BLaER1 treated with 17β-estradiol and CSF1 and Interleukin-3, amounts not matched to agents 10 nM and 100 nM (cell line): ENCODE results near the gene FBN3.

Experiments used
- H3K27ac ChIP-seq, 11 experiments: shearing (Covaris generic); formaldehyde crosslinking; 2 replicates each; pipeline ENCODE4 v1.8.1; 2022
- H3K27me3 ChIP-seq, 11 experiments: shearing (Covaris generic); formaldehyde crosslinking; 2 replicates each; pipeline ENCODE4 v1.8.1; 2022
- H3K36me3 ChIP-seq, 11 experiments: shearing (Covaris generic); formaldehyde crosslinking; 2 replicates each; pipeline ENCODE4 v1.8.1; 2022
- H3K4me1 ChIP-seq, 10 experiments: shearing (Covaris generic); formaldehyde crosslinking; 2 replicates each; pipeline ENCODE4 v1.8.1; 2022
- H3K4me2 ChIP-seq, 11 experiments: shearing (Covaris generic); formaldehyde crosslinking; 2 replicates each; pipeline ENCODE4 v1.8.1; 2022
- H3K4me3 ChIP-seq, 10 experiments: shearing (Covaris generic); formaldehyde crosslinking; 2 replicates each; pipeline ENCODE4 v1.8.1; 2022
- H3K9ac ChIP-seq, 11 experiments: shearing (Covaris generic); formaldehyde crosslinking; 2 replicates each; pipeline ENCODE4 v1.8.1; 2022
- H3K9me3 ChIP-seq, 11 experiments: shearing (Covaris generic); formaldehyde crosslinking; replicated peaks in 1 of 11; 2 replicates each; pipeline ENCODE4 v1.8.1; 2022
- H4K20me1 ChIP-seq, 11 experiments: shearing (Covaris generic); formaldehyde crosslinking; 2 replicates each; pipeline ENCODE4 v1.8.1; 2022
- Cebpa-rat ChIP-seq, 11 experiments: shearing (Covaris generic); IDR thresholded peaks; 2 replicates each; pipeline ENCODE4 v1.8.1; 2022

FBN3 gene

GRCh38 chr19:8143041-8143440, 6.4 kb downstream of the FBN3 start:
- no peaks in the 10 kb centered on the region for H3K36me3 ChIP-seq
- H4K20me1 ChIP-seq: peaks cover 0 to 28% (median 1%) of the 10 kb centered on the region in 11 experiments; a peak in 7 of 22 replicates
- H3K4me1 ChIP-seq: peaks cover 0 to 11% (median 7%) of the 10 kb centered on the region in 10 experiments; a peak in 9 of 20 replicates
- no peaks in the 10 kb centered on the region for H3K9me3 ChIP-seq
- H3K4me3 ChIP-seq: no peak overlapping the region
- TF ChIP-seq Cebpa-rat (IDR thresholded peaks at IDR 0.05): no peak
- no peak overlapping the region for H3K9ac ChIP-seq
- H3K4me2 ChIP-seq: no peak overlapping the region
- peaks cover 18 to 29% (median 25%) of the 10 kb centered on the region in 11 experiments for H3K27me3 ChIP-seq
- no peak overlapping the region for H3K27ac ChIP-seq

- H4K20me1 ChIP-seq: peaks cover 0 to 23% (median 0%) of the 10 kb centered on the region in 11 experiments; a peak in 7 of 22 replicates
- peaks cover 0 to 11% (median 7%) of the 10 kb centered on the region in 10 experiments; a peak in 9 of 20 replicates for H3K4me1 ChIP-seq
- H3K27ac ChIP-seq: no peak overlapping the region
- H3K9ac ChIP-seq: no peak overlapping the region
- no peak overlapping the region for H3K4me2 ChIP-seq
- no peaks in the 10 kb centered on the region for H3K36me3 ChIP-seq
- TF ChIP-seq Cebpa-rat (IDR thresholded peaks at IDR 0.05): no peak
- H3K27me3 ChIP-seq: peaks cover 13 to 24% (median 20%) of the 10 kb centered on the region in 11 experiments
- H3K9me3 ChIP-seq: no peaks in the 10 kb centered on the region
- H3K4me3 ChIP-seq: no peak overlapping the region
These were observed 6.9 kb downstream of the FBN3 start for GRCh38 chr19:8142513-8142900.

- no peaks in the 10 kb centered on the region for H3K36me3 ChIP-seq
- no peak for TF ChIP-seq Cebpa-rat (IDR thresholded peaks at IDR 0.05)
These were observed 7.5 kb downstream of the FBN3 start for GRCh38 chr19:8141726-8142512.

GRCh38 chr19:8138201-8138600, 11.2 kb downstream of the FBN3 start:
- H3K9ac ChIP-seq: no peak overlapping the region
- no peaks in the 10 kb centered on the region for H4K20me1 ChIP-seq
- H3K27ac ChIP-seq: no peak overlapping the region
- H3K36me3 ChIP-seq: no peaks in the 10 kb centered on the region
- H3K4me1 ChIP-seq: peaks cover 0 to 9% (median 7%) of the 10 kb centered on the region in 10 experiments; a peak in 9 of 20 replicates
- TF ChIP-seq Cebpa-rat (IDR thresholded peaks at IDR 0.05): no peak
- no peaks in the 10 kb centered on the region for H3K9me3 ChIP-seq
- no peak overlapping the region for H3K4me3 ChIP-seq
- H3K4me2 ChIP-seq: no peak overlapping the region
- no peaks in the 10 kb centered on the region for H3K27me3 ChIP-seq

More at GRCh38 chr19:8141726-8142512, 7.5 kb downstream of the FBN3 start:
- Histone ChIP-seq H3K9ac (no peak overlapping the region), H3K4me1 (peaks cover 0 to 11% (median 7%) of the 10 kb centered on the region in 10 experiments; a peak in 9 of 20 replicates), H3K4me3 (no peak overlapping the region), H3K9me3 (no peaks in the 10 kb centered on the region), H3K4me2 (no peak overlapping the region), H3K27me3 (peaks cover 7 to 18% (median 14%) of the 10 kb centered on the region in 11 experiments), H3K27ac (no peak overlapping the region), H4K20me1 (peaks cover 0 to 17% (median 0%) of the 10 kb centered on the region in 11 experiments; a peak in 5 of 22 replicates)

GRCh38 chr19:8137425-8137824, 12.0 kb downstream of the FBN3 start:
- Histone ChIP-seq H3K27me3 (no peaks in the 10 kb centered on the region), H4K20me1 (no peaks in the 10 kb centered on the region; a peak in 1 of 22 replicates), H3K27ac (no peak overlapping the region), H3K4me3 (no peak overlapping the region), H3K4me1 (peaks cover 0 to 9% (median 7%) of the 10 kb centered on the region in 10 experiments; a peak in 9 of 20 replicates), H3K36me3 (no peaks in the 10 kb centered on the region), H3K9me3 (no peaks in the 10 kb centered on the region), H3K4me2 (no peak overlapping the region), H3K9ac (no peak overlapping the region)
- TF ChIP-seq Cebpa-rat (IDR thresholded peaks at IDR 0.05): no peak

- H3K27me3 ChIP-seq: no peaks in the 10 kb centered on the region
- no peak overlapping the region for H3K4me2 ChIP-seq
- H3K36me3 ChIP-seq: no peaks in the 10 kb centered on the region
These were observed 13.3 kb downstream of the FBN3 start for GRCh38 chr19:8135946-8136618.

GRCh38 chr19:8132858-8133458, 16.4 kb downstream of the FBN3 start:
- Histone ChIP-seq H3K4me1 (0 out of 20 replicates have a peak, but pooled peaks cover 0 to 4% (median 0%) of the 10 kb centered on the region in 10 experiments), H3K36me3 (no peaks in the 10 kb centered on the region), H3K4me3 (no peak overlapping the region), H3K9me3 (no peaks in the 10 kb centered on the region), H3K27me3 (no peaks in the 10 kb centered on the region), H3K4me2 (no peak overlapping the region), H3K27ac (no peak overlapping the region), H4K20me1 (no peaks in the 10 kb centered on the region; a peak in 1 of 22 replicates), H3K9ac (no peak overlapping the region)
- no peak for TF ChIP-seq Cebpa-rat (IDR thresholded peaks at IDR 0.05)

More at GRCh38 chr19:8135946-8136618, 13.3 kb downstream of the FBN3 start:
- Histone ChIP-seq H3K9me3 (no peaks in the 10 kb centered on the region), H3K9ac (no peak overlapping the region), H3K27ac (no peak overlapping the region), H4K20me1 (no peaks in the 10 kb centered on the region; a peak in 1 of 22 replicates), H3K4me3 (no peak overlapping the region), H3K4me1 (peaks cover 0 to 9% (median 7%) of the 10 kb centered on the region in 10 experiments; a peak in 9 of 20 replicates)
- no peak for TF ChIP-seq Cebpa-rat (IDR thresholded peaks at IDR 0.05)

GRCh38 chr19:8131517-8131916, 17.9 kb downstream of the FBN3 start:
- no peaks in the 10 kb centered on the region; a peak in 1 of 22 replicates for H4K20me1 ChIP-seq
- no peak overlapping the region for H3K9ac ChIP-seq
- H3K4me1 ChIP-seq: 0 out of 20 replicates have a peak, but pooled peaks cover 0 to 4% (median 0%) of the 10 kb centered on the region in 10 experiments
- TF ChIP-seq Cebpa-rat (IDR thresholded peaks at IDR 0.05): no peak
- H3K9me3 ChIP-seq: no peaks in the 10 kb centered on the region
- no peak overlapping the region for H3K4me2 ChIP-seq
- H3K36me3 ChIP-seq: no peaks in the 10 kb centered on the region
- no peak overlapping the region for H3K27ac ChIP-seq
- no peaks in the 10 kb centered on the region for H3K27me3 ChIP-seq
- H3K4me3 ChIP-seq: no peak overlapping the region
